Left ventricle myocardium superior (tissue), 1 donor: ENCODE data around the gene SNTG2. TPM values are rescaled to one million over a fixed set of nuclear protein-coding genes. Genes with fewer than 3 reads are reported as not detected.

Experiments used
- ATAC-seq: fragments of 200-7000 bp; cut with Tn5 transposase; one replicate; pipeline ENCODE4 v1.9.1; 2020; ENCODE audit warnings: mild to moderate bottlenecking, moderate library complexity
- DNase-seq: peaks from one replicate; pipeline ENCODE4 v3.0.0-alpha.2; 2020
- intact Hi-C: fragments of 100-400 bp; cut with micrococcal nuclease; formaldehyde crosslinking; loops from one replicate; pipeline ENCODE4 v1.11.0; 2022
- total RNA-seq: library from RNA; stranded (reverse); fragmentation: NEBNext Ultra II Directional; extraction: Animal tissue kit (Norgen Biotek cat#: 25700); gene quantifications from one replicate; pipeline ENCODE4 v1.2.1, GENCODE V29; 2021
- donor health status: DM: no; HTN: yes; CAD: no; lungs with severe emphysema.

Gene SNTG2
- total RNA-seq, 1 donor from 2014 or later = 0.77 TPM

- intact Hi-C loops = no loop called here
- DNase-seq (no peak), ATAC-seq (no peak)
Observed at GRCh38 chr2:1152375-1152774, 201.7 kb downstream of the SNTG2 start.

DNA sequence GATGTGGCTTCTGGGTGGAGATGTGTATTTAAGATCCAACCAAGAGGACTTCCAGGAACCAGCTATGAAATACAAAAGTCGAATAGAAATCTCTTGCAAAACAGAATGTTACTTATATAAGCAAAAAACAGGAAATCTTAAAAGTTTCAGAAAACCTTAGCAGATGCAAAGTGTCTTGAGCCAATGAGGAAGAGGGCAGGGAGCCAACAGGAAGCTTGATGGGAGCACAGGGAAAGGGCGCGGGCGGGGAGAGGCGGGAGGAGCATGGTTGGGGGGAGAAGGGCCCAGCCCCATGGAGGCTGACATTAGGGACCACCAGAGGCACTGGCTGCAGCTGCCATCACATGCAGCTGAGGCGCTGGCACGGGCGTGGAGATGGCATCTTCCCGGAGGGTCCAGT, 203.3 kb downstream of the SNTG2 start:
- intact Hi-C loops = no loop called here
- DNase-seq = peak; percentile 74
- ATAC-seq = peak; percentile 73

GRCh38 chr2:1154710-1155594, 204.3 kb downstream of the SNTG2 start:
- DNase-seq (no peak), ATAC-seq (no peak)
- intact Hi-C loops = no loop called here

GRCh38 chr2:1156059-1156458, 205.4 kb downstream of the SNTG2 start:
- ATAC-seq (no peak), DNase-seq (no peak)
- intact Hi-C loops = no loop called here

DNA sequence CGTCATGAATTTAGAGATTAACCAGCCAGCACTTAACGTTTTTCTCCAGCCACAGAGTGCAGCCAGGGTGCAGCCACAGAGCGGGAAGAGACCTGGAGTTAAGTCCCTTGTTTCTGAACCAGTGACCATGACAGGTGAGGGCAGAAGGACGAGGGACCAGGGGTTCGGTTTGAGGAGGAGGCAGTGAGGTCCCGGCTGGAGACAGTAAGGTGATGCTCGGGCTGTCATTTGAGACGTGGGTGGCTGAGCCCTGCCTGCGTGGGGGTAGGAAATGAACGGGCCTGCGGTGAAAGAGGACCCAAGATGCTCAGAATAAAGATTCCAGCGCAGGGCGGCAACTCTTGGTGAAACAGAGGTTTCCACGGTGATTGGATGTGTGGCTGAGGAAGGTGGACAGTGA, 205.9 kb downstream of the SNTG2 start:
- intact Hi-C loops = no loop called here

GRCh38 chr2:1157107-1157506, 206.5 kb downstream of the SNTG2 start:
- intact Hi-C loops = no loop called here
- DNase-seq = no peak

More for the DNA sequence above, 205.9 kb downstream of the SNTG2 start:
- ATAC-seq (no peak), DNase-seq (no peak)

GRCh38 chr2:1159013-1159412, 208.4 kb downstream of the SNTG2 start:
- intact Hi-C loops = no loop called here
- no peak for ATAC-seq
- DNase-seq = no peak

More at GRCh38 chr2:1157107-1157506, 206.5 kb downstream of the SNTG2 start:
- ATAC-seq = no peak

- intact Hi-C loops = no loop called here
- DNase-seq (no peak), ATAC-seq (no peak)
Observed at GRCh38 chr2:1162246-1162645, 211.6 kb downstream of the SNTG2 start.

DNA sequence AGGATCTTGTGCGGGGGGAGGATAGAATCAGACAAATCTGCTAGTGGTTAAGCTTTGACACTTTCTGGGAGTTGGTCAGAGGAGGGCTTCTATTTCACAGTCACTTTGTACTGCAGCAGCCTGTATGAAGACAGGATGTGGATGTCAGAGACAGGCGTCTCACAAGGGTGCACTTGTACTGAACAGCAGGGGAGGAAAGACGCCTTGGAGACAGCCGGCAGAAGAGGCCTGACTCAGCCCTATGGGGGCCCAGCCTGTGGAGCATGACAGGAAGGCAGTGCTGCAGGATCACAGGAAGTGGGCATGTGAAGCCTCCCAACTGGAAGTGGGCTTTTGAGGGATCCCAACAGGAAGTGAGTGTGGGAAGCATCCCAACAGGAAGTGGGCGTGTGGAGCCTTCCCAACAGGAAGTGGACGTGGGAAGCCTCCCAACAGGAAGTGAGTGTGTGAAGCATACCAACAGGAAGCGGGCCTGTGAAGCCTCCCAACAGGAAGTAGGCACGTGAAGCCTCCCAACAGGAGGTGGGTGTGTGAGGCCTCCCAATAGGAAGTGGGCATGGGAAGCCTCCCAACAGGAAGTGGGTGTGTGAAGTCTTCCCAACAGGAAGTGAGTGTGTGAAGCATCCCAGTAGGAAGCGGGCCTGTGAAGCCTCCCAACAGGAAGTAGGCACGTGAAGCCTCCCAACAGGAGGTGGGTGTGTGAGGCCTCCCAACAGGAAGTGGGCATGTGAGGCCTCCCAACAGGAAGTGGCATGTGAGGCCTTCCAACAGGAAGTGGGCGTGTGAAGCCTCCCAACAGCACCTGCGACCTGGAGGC, 212.3 kb downstream of the SNTG2 start:
- intact Hi-C loops = no loop called here
- DNase-seq = no peak
- ATAC-seq = peak; percentile 53

DNA sequence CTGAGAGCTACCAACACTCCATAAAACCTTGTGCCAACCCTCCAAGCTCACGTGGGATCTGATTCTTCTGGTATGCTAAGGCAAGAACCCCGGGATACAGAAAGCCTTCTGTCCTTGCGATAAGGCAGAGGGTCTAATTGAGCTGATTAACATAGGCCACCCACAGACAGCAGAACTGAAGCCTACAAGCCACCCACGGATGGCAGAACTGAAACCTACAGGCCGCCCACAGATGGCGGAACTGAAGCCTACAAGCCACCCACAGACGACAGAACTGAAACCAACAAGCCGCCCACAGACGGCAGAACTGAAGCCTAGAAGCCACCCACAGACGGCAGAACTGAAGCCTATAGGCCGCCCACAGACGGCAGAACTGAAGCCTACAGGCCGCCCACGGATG, 216.3 kb downstream of the SNTG2 start:
- intact Hi-C loops = no loop called here
- ATAC-seq = no peak
- DNase-seq = no peak

- DNase-seq = no peak
- intact Hi-C loops = no loop called here
- ATAC-seq = no peak
Observed at GRCh38 chr2:1168846-1169245, 218.2 kb downstream of the SNTG2 start.

GRCh38 chr2:1169291-1169949, 218.8 kb downstream of the SNTG2 start:
- intact Hi-C loops = no loop called here
- ATAC-seq = no peak

GRCh38 chr2:1170241-1170640, 219.6 kb downstream of the SNTG2 start:
- no peak for ATAC-seq
- DNase-seq = no peak
- intact Hi-C loops = no loop called here

More at GRCh38 chr2:1169291-1169949, 218.8 kb downstream of the SNTG2 start:
- DNase-seq = no peak

- intact Hi-C loops = no loop called here
- ATAC-seq = no peak
- DNase-seq = no peak
Observed at GRCh38 chr2:1170711-1171110, 220.1 kb downstream of the SNTG2 start.

DNA sequence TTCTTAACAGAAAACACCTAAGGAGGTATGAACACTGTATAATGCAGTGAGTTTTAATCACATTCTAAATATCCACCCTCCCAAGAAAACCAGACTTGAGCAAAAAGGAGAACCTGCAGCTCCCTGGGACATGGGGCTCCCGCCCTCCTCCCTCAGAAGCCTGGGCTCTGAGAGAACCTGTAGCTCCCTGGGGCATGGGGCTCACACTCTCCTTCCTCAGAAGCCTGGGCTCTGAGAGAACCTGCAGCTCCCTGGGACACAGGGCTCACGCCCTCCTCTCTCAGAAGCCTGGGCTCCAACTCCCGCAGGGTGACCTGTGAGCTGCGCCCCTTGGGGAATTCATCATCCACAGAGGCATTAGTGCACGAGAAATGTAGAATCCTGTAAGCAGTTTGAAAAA, 222.9 kb downstream of the SNTG2 start:
- ATAC-seq (no peak), DNase-seq (no peak)
- intact Hi-C loops = no loop called here

- ATAC-seq (no peak), DNase-seq (no peak)
- intact Hi-C loops = no loop called here
Observed at GRCh38 chr2:1181893-1182292, 231.2 kb downstream of the SNTG2 start.

DNA sequence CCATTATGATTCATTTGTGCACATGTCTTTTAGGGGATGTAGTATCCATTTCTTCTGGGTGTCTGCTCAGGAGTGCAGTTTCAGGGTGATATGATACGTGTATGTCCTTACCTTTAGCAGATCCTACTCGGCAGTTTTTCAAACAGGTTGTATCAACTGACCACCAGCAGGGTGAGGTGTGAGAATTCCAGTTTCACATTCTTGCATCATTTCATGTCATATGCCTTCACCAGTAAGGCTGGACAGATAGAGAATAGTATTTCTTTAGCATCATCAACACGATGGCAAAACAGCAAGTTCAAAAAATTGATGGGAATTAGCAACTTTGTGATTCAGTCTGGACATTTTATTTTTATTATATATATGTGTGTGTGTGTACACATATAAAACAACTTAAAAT, 232.7 kb downstream of the SNTG2 start:
- no peak for ATAC-seq
- no peak for DNase-seq
- intact Hi-C loops = no loop called here

DNA sequence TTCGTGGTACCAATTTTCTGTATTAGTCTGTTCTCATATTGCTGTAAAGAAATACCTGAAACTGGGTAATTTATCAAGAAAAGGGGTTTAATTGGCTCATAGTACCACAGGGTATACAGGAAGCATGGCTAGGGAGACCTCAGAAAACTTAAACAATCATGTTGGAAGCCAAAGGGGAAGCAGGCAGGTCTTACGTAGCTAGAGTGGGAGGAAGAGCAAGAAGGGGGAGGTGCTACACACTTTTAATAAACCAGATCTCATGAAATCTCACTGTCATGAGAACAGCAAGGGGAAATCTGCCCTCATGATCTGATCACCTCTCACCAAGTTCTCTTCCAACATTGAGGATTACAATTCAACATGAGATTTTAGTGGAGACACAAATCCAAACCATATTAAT, 235.8 kb downstream of the SNTG2 start:
- DNase-seq = no peak
- no peak for ATAC-seq
- intact Hi-C loops = no loop called here

GRCh38 chr2:1187189-1187588, 236.5 kb downstream of the SNTG2 start:
- intact Hi-C loops = no loop called here

GRCh38 chr2:1192121-1192520, 241.5 kb downstream of the SNTG2 start:
- ATAC-seq = peak; percentile 52
- intact Hi-C loops = no loop called here
- no peak for DNase-seq

More at GRCh38 chr2:1187189-1187588, 236.5 kb downstream of the SNTG2 start:
- ATAC-seq (no peak), DNase-seq (no peak)
